HG03064 (cell line): ENCODE measurements around the gene NANOGP8.

Experiments
- ATAC-seq: cut with Tn5 transposase; IDR thresholded peaks from one replicate; pipeline ENCODE4 v1.9.1; 2021; ENCODE audit warnings: low read depth; ENCODE audit not compliant: unreplicated experiment

NANOGP8 gene

GRCh38 chr15:35061825-35062737, 23.0 kb downstream of the NANOGP8 start:
- no peak for ATAC-seq

GRCh38 chr15:35061161-35061824, 23.8 kb downstream of the NANOGP8 start:
- ATAC-seq, result no peak

- ATAC-seq, result no peak
Observed at GRCh38 chr15:35060591-35060990, 24.5 kb downstream of the NANOGP8 start.

DNA sequence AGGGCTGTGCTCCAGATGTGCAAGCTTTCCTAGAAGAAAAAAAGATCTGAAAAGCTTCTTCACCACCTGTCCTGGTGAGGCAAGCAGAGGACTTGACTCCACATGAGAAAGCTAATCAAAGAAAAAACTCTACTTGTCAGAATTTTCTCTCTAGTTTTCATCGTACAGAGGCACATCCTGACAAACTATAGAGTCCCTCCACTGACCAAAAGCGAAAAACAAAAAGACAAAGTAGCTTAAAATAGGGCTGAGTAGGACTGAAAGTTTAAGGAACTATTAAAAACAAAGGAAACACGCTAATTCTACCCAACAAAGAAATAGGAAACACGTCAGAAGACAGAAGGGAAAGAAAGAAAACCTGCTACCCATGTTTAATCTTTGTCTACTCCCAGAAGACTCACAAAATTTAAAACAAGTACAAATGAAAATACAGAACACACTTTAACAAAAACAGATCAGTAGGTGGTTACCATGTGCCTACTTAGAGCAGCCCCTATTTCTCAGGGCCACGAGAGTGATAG, 26.5 kb downstream of the NANOGP8 start:
- ATAC-seq, result no peak

GRCh38 chr15:35055416-35056105, 29.5 kb downstream of the NANOGP8 start:
- ATAC-seq, result no peak

- ATAC-seq, result no peak
Observed at GRCh38 chr15:35054380-35054779, 30.7 kb downstream of the NANOGP8 start.

DNA sequence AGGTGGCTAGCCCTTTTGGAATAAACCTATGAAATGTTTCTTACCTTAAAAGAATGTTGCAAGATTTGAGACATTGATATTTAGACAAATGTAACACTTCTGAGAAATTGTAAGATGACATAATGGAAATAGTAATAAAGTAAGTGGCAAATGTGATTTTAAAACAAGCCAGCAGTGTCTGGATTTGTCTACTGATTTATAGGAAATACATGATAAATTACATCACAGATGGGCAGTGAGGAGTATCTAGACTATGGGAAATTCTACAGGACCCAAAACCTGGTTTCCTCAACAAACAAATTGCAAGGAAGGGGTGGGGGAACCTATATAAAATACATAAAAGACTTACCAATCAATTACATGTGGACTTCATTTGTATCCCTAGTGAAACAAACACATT, 37.1 kb downstream of the NANOGP8 start:
- no peak for ATAC-seq

- no peak for ATAC-seq
Observed at GRCh38 chr15:35047528-35047927, 37.6 kb downstream of the NANOGP8 start.

DNA sequence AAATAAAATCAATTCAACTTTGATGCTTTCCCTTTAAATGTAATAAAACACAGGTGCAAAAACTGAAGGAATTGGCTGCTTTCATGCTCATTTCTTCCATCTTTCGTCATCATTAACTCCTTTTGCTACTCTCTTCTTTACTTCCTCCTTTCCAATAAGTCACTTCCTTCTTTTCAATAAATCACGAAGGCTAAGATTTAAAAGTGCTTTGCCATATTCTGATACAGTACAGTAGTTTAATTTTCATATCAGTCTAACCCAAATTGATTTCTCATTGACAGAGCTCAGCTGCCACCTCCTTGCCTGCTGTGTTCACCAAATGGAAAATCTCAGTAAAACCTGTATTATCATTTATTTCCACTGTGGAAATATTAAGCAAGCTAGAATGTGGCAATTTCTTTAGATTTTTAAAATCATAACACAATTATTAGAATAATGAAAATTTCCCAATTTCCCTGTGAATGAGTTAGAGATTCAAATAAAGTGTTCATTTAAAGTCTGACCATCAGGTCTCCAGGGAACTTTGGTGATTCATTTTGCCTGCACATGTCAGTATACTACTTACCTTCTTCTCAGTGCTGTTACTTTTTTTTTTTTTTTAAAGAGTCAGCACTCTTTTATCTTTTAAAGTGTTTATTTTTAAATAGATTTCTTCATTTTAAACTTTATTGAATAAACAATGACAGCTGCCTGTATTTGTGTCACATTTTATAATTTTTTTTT, 41.6 kb downstream of the NANOGP8 start:
- ATAC-seq, result no peak

DNA sequence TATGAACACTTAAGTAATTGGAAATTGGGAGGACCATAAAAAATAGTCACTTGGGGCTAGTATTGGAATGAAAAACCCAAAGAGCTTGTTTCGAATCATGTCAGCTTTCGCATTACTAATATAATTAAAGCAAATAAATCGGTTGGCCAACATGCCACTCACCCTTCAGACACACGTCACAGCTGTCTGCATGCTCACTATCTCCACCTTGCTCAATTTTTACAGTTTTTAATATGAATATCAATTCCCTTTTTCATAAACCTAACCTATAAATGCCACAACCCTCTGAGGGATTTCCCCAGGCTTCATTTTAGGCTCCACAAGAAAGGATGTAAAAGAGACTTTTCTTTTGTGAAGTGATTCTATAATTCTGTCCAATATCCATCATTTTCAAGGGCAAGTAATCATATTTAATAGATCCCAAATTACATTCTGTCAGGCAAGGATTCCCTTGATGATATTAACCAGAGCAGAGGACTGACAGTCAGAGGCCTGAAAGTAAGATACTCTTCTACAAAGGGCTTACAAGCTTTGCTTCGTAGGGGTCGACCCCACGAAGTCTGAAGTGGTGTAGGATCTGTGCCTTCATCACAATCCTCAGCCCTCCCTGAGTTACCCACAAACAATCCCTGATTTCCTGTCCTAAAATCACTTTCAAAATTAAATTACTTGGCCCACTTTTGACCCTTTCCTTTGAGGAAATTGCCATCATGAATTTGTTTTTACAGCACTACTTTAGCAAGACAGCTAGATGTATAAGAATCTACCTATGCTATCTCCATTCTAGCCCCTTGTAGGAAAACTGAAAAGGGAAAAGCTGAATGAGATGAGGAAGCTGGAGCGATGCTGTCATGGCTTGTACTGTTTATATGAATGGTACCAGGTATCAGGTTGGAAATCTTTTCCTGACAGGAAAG, 44.5 kb downstream of the NANOGP8 start:
- no peak for ATAC-seq

GRCh38 chr15:35038626-35039451, 46.3 kb downstream of the NANOGP8 start:
- no peak for ATAC-seq
